ENCODE data around the gene SYNE2.

DNA sequence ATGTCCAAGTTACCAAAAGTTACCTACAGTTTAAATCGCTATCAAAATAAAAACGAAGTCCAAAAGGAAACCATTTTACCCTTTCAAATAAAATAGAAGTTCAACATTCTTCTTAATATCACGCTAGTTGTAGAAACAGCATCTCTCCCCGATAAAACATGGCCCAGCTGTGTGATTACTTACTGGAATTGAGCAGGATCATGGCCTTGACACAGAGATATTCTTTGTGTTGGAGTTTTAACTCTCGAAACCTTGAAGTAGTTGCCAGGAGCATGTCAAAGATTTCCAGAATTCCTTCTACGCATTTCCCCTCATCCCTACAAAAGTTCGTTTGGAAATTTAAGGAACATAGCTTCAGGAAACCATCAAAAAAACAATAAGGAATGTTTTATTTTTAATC, 396.6 kb downstream of the SYNE2 start:
- TF ChIP-seq EP300 (IDR thresholded peaks at IDR 0.05) (no peak), POLR2AphosphoS5 (IDR thresholded peaks at IDR 0.05) (no peak), POLR2A (IDR thresholded peaks at IDR 0.05; ENCODE audit: low read depth) (no peak)
- TF ChIP-seq, protein P1, sequence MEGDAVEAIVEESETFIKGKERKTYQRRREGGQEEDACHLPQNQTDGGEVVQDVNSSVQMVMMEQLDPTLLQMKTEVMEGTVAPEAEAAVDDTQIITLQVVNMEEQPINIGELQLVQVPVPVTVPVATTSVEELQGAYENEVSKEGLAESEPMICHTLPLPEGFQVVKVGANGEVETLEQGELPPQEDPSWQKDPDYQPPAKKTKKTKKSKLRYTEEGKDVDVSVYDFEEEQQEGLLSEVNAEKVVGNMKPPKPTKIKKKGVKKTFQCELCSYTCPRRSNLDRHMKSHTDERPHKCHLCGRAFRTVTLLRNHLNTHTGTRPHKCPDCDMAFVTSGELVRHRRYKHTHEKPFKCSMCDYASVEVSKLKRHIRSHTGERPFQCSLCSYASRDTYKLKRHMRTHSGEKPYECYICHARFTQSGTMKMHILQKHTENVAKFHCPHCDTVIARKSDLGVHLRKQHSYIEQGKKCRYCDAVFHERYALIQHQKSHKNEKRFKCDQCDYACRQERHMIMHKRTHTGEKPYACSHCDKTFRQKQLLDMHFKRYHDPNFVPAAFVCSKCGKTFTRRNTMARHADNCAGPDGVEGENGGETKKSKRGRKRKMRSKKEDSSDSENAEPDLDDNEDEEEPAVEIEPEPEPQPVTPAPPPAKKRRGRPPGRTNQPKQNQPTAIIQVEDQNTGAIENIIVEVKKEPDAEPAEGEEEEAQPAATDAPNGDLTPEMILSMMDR (IDR thresholded peaks at IDR 0.05): no peak

Data from esophagus muscularis mucosa (tissue), 4 donors.